GM20431 (cell line): ENCODE measurements around the gene CCDC167.

Source experiments
- in situ Hi-C: fragments of 300-500 bp; cut with MseI, MboI; formaldehyde crosslinking; loops from one replicate; pipeline ENCODE4 v1.15.0; 2020; ENCODE audit warnings: low sequenced_read_pairs; ENCODE audit not compliant: unreplicated experiment

Gene CCDC167

DNA sequence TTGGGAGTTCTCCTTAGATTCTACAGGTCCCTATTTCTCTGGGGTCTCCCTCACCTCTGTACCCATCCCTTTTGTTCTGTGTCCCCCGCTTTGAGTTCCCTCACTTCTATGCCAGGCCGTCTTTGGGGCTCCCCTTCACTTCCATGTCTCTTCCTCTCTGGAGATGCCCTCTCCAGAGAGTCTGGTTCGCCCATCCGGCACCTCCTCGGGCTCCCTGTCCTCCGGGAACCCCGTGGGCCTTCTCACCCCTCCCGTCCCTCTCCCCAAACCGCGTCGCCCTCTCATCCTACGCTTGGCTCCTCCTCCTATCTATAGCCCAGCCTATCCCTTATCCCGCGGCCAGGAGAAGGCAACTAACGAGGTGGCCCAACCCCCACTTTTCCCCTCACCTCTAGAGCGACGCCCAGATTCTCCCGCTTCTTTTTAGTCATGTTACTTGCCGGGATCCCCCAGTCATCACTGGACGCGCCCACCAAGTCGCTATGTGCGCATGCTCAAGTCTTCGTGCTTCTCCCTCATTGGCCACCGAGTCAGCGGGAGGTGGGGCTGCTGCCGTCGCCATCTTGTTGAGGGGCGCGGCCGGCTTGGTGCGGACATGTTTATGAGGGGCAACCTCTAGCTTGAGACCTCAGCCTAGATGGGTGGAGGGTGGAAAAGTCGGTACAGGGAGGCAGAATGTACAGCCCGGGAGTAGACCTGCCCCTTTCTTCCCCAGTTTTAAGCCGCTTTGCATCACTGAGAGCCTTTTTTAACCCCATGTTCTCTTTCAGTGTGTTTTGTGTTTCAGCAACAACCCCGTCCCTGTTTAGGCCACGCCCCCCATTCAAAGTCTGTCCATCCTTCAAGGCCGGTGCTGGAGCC, at the start of gene CCDC167:
CCDC167 (minus strand) TSS at position 461 of the 861 bp plus-strand sequence; CDS start at position 431, 30 bp downstream.
- in situ Hi-C loops, result no loop called here

DNA sequence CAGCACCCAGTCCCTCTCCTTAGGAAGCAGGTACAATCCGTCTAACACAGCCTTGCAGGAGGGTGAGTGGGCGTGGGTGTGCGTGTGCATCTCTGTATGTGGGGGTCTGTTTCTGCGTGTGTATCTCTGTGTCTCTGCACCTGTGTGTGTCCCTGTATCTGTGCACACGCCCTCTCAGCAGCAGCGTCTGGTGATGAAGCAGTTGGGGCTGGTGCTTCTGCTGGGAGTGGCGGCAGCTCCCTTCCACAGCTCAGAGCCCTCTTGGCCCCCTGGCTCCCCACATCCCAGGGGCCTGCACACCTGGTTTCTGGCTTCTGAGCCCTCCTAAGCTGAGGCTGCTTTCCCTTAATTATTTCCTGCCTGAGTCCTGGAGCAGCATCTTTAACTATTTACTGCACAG, 49.5 kb upstream of the CCDC167 start:
- in situ Hi-C loops, result no loop called here

DNA sequence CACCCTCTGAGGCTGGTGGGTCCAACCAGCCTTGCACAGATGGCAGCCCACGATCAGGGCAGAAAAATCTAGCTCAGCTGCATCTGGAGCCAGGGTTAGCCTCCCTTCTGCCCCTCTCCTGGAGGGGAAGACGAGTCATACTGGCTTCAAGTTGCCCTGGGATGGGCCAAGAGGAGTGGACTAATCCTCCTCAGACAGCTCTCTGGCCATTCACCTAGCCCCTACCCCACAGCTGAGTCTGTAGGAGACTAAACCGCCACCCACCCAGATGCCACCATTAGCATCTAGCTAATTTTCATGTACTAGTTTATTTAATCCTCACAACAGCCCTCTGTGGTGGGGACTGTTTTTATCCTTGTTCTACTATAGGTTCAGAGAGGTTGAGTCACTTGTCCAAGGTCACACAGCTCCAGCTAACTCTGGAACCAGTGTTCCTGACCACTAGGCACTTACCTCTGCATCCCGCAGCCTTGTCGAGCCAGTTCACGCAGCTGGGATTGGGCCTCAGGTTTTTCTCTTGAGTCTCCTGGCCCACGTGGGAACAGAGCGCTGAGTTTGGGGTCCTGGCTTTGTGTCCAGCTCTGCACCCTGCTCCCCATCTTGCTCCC, 48.5 kb upstream of the CCDC167 start:
- in situ Hi-C loops, result no loop called here

DNA sequence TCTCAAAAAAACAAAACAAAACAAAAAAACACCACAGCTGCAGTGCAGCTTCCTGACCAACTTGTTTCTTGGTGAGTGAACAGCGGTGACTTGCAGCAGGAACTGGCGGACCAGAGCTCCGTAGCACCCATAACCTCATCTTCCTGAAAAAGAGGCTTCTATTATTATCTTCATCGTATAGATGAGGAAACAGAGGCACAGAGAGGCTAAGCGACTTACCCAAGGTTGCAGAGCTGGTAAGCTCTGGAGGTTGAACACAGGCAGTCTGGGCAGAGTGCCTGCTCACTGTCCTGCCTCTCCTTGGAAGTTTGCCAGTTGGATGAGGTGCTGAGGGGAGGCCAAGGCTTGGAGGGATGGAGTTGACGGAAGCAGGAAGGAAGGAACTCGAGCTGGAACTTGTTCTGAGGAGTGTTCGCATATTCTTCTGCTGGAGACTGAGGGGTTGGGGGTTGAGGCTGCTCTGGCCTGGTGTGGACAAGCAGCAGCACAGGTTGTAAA, 47.9 kb upstream of the CCDC167 start:
- in situ Hi-C loops, result no loop called here

GRCh38 chr6:37546141-37546871, 46.6 kb upstream of the CCDC167 start:
- in situ Hi-C loops, result no loop called here

- in situ Hi-C loops, result no loop called here
Measured at GRCh38 chr6:37544530-37544929, 44.8 kb upstream of the CCDC167 start.

- in situ Hi-C loops, result no loop called here
Measured at GRCh38 chr6:37543361-37543760, 43.7 kb upstream of the CCDC167 start.

GRCh38 chr6:37541346-37541745, 41.7 kb upstream of the CCDC167 start:
- in situ Hi-C loops, result no loop called here

DNA sequence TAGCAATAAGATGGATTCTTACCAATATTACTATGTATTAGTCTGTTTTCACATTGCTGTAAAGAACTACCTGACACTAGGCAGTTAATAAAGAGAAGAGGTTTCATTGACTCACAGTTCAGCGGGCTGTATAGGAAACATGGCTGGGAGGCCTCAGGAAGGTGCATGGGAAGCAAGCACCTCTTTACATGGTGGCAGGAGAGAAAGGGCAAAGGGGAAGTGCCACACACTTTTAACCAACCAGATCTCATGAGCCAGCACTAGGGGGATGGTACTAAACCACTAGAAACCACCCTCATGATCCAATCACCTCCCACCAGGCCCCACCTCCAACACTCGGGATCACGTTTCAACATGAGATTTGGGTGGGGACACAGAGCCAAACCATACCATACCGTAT, 40.7 kb upstream of the CCDC167 start:
- in situ Hi-C loops, result no loop called here

DNA sequence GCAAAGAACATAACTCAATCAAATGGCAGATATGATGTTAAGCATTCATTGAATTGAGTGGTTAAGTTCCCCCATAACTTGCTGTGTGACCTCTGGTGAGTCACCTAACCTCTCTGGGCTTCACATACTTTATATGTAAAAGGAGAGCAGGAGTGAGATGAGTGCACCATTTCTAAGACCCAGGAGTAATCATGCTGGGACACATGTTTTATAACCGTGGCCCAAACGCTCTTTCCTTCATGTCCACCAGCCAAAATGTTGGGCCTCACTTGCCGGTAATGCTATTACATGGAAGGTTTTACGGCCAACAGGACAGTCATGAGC, 40.3 kb upstream of the CCDC167 start:
- in situ Hi-C loops, result no loop called here

DNA sequence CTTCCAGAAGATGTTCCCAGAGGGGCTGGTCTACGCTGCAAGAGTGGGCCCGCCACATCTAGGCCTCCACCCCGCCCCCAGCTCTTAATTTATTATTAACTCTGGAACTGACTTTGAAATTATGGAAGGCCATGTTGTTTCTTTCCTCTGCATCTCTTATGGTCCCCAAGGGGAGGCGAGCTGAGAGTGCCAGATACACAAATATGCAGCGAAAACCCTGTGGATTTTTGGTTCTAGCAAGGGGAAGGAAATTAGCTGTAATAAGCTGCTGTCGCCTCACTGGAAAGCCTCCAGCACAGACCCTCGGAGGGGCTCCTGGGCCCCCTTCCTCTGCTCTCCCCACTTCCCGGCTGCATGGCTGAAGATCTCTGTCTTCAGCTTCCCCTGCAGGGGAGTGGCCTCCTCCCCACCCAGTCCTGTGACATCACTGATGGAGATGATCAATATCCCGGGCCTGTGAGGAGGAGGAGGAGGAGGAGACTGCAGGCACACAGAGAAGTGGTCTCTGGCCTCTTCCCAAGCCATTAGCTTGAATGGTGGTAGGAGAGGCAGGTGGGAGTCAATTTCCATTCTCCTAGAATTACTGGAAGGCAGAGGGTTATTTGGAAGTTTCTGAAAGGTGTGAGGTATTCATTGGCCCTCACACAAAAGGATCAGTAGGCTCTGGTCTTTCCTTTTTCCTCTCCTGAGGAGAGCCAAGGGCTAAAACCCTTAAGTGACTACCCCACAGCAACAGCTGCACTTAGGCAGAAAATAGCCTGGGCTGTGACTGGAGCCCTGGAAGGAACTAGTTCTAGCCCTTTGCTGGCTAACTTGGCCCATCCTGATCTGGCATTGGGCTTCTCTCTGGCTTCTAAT, 39.7 kb upstream of the CCDC167 start:
- in situ Hi-C loops, result no loop called here

GRCh38 chr6:37538107-37538506, 38.4 kb upstream of the CCDC167 start:
- in situ Hi-C loops, result no loop called here

GRCh38 chr6:37537548-37537947, 37.9 kb upstream of the CCDC167 start:
- in situ Hi-C loops, result no loop called here

DNA sequence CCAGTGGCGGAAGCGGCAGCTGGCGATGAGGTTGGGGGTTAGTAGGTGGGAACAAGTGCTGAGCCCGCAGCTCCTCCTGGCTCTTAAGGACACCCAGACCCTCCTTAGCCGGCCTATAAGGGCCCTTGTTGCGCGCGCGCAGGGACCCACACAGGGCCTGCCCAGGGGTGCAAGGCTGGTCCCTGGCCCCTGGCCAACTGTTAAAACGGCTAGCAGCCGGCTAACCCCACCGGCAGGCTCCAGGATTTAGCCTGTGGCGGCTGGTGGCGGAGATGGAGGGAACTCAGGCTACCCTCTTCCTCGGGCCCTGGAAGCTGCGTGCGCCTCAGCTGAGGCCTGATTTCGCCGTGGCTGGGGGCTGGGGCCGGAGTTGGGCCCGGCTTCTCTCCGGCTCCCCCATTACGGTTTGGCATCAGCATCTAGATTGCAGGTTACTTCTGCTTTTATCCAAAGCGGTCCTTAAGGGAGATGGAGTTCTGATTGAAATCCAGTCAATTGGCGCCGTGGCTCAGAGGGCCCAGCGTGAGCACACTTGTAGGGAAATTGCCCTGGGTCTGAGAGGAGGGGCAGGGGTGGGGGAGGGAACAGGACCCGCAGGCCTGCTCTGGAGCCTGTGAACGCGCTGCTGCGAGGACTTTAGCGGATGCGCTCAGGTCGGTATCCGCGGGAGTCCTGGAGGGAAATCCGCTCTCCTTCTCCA, 36.9 kb upstream of the CCDC167 start:
- in situ Hi-C loops, result no loop called here

DNA sequence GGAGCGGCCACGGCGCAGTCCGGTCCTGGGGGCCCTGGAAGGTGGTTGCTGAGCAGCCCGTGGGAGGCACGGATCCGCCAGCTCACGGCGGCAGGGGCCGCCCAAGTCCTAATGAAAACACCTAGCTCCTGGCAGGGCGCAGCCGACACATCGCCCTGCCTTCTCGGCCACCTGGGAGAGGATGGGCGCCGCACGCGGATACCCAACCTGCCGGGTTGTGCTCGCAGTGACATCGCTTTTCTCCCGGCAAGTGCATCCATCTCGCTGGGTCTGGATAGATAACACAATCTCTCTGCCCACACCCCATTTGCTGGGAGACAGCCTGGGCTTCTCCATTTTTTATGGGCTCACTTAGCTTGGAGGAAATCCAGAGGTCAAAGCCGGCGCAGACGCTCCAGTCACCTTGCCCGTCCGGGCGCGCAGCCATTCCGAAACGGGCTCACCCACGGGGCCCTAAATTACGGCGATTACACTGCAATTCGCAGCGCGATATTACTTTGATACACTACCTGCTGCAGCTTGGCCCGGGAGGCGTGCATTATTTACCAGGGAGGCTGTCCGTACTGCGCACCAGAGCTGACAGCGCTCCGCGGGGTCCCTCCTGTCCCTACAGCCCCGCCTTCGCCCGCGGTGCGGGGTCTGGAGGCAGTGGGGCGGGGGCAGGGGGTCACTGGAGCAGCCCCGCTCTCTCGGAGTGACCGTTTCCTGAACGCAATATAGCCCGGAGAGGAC, 36.2 kb upstream of the CCDC167 start:
- in situ Hi-C loops, result no loop called here

DNA sequence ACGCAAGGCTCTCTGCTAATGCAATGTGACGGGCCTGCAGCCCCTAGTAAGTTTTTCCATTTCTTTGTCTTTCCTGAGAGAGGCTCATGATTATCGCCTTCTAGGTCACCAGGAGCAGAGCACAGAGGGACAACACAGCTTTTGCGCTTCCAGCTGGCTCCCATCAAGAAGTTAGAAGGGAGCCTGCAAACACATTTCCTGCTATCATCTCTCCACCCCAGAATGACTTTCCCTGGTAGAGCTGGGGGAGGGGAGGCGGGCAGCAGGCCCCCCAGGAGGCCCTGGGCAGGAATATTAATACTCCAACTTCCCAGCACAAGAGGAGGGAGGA, 35.7 kb upstream of the CCDC167 start:
- in situ Hi-C loops, result no loop called here

GRCh38 chr6:37534893-37535292, 35.2 kb upstream of the CCDC167 start:
- in situ Hi-C loops, result no loop called here

DNA sequence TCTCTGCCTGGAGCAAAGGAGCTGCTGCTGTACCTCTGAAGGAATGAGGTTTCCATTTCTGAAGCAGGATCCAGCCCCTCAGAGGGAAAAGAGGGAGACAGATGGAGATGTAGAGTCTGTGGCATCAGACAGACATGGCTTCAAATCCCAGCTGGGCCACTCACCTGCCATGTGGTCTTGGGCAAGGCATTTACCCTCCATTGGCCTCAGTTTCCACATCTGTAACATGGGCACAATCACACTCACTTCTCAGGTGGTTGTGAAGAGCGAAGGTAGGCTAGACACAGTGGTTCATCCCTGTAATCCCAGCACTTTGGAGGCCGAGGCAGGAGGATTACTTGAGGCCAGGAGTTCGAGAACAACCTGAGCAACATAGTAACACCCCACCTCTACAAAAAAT, 32.4 kb upstream of the CCDC167 start:
- in situ Hi-C loops, result no loop called here

DNA sequence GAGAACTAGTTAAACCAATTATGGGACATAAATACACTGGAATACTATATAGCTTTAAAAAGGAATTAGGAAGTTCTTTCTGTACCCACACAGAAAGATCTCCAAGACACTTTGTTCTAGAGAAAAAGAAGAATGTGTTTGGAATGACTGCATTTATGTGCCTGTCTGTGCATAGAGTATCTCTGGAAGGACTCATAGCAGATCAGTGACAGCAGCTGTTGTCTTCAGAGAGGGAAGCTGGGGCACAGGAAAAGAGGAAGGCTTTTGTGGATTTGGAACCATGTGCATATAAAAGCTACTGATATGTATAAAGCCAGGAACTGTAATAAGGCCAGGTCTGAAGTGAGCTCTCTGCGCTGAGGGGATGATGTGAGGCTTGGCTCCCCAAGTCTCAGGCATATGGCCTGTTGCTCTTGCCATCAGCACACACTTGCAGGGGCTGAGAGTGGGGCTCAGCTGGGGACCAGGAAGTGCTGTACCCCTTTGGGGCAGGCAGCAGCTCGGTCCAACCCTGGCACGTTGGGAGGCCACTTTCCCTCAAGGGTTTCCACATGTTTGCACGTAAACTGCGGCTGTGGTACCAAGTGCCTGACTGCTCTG, 31.8 kb upstream of the CCDC167 start:
- in situ Hi-C loops, result no loop called here
